Skin epidermis (tissue), 12 donors: ENCODE measurements around the gene CCR5.
A peak's percentile ranks its signal among the peaks of the same experiment; 100 is the strongest.
"Not testable (repeated sequence)": the region's sequence is repeated elsewhere in the genome, so short reads cannot be mapped to it uniquely, and the experiment has no call there.

Source experiments
- H3K27ac ChIP-seq, 21 experiments: fragments of 200-600 bp; sonication (generic) in 11 of 21; one replicate each; pipeline ENCODE4 v1.5.0; 2020; ENCODE audit warnings: mild to moderate bottlenecking in 3 of 21, inconsistent platforms in 2 of 21, moderate library complexity in 2 of 21
- H3K4me3 ChIP-seq, 7 experiments: fragments of 200-600 bp; sonication (generic) in 2 of 7; one replicate each; pipeline ENCODE4 v1.5.0; 2020; ENCODE audit warnings: inconsistent platforms in 2 of 7, mild to moderate bottlenecking in 2 of 7, moderate library complexity in 1 of 7

The CCR5 gene

DNA sequence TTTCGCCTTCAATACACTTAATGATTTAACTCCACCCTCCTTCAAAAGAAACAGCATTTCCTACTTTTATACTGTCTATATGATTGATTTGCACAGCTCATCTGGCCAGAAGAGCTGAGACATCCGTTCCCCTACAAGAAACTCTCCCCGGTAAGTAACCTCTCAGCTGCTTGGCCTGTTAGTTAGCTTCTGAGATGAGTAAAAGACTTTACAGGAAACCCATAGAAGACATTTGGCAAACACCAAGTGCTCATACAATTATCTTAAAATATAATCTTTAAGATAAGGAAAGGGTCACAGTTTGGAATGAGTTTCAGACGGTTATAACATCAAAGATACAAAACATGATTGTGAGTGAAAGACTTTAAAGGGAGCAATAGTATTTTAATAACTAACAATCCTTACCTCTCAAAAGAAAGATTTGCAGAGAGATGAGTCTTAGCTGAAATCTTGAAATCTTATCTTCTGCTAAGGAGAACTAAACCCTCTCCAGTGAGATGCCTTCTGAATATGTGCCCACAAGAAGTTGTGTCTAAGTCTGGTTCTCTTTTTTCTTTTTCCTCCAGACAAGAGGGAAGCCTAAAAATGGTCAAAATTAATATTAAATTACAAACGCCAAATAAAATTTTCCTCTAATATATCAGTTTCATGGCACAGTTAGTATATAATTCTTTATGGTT, at the start of gene CCR5:
Gene CCR5 (plus strand): TSS at position 108 of the 680 bp plus-strand sequence. CDS start 1,957 bp downstream, outside the sequence.
- H3K4me3 ChIP-seq: peak within 1 kb of the TSS in 5 of 7 experiments; percentile 1 to 16 (median 8)
- H3K27ac ChIP-seq: peak within 1 kb of the TSS in 16 of 21 experiments; percentile 1 to 85 (median 49)

GRCh38 chr3:46321461-46322104, 49.2 kb upstream of the CCR5 start:
- peak overlapping the region in 3 of 21 experiments; percentile 34 to 55 (median 53) for H3K27ac ChIP-seq

GRCh38 chr3:46324036-46324435, 46.7 kb upstream of the CCR5 start:
- H3K4me3 ChIP-seq: no peak overlapping the region
- peak overlapping the region in 2 of 21 experiments; percentile 4 to 14 for H3K27ac ChIP-seq

More at GRCh38 chr3:46321461-46322104, 49.2 kb upstream of the CCR5 start:
- no peak overlapping the region for H3K4me3 ChIP-seq

- Histone ChIP-seq H3K27ac (peak overlapping the region in 1 of 21 experiments; percentile 14), H3K4me3 (no peak overlapping the region)
Observed at GRCh38 chr3:46325645-46326300, 45.0 kb upstream of the CCR5 start.

GRCh38 chr3:46330676-46331075, 40.1 kb upstream of the CCR5 start:
- H3K4me3 ChIP-seq: not testable (repeated sequence)
- peak overlapping the region in 1 of 21 experiments; percentile 59 for H3K27ac ChIP-seq

GRCh38 chr3:46334741-46335478, 35.8 kb upstream of the CCR5 start:
- Histone ChIP-seq H3K27ac (peak overlapping the region in 1 of 21 experiments; percentile 79), H3K4me3 (no peak overlapping the region)

DNA sequence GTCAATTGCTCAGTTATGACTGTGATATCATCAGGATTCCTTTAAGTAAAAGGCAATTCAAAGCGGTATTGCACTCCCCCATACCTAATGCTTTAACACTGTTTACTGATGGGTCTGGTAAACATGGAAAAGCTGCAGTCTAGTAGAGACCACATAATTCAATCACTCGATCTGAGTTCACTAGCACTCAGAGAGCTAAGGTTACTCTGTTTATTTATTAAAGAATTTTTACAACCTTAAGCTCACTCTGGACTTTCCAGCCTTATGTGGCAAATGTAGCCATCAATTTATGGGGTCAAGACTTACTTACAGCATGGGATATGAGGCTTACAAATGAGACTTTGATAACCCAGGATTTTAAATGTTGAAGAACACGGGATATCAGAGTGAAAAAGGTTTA, 35.2 kb upstream of the CCR5 start:
- H3K4me3 ChIP-seq: no peak overlapping the region
- peak overlapping the region in 1 of 21 experiments; percentile 79 for H3K27ac ChIP-seq

DNA sequence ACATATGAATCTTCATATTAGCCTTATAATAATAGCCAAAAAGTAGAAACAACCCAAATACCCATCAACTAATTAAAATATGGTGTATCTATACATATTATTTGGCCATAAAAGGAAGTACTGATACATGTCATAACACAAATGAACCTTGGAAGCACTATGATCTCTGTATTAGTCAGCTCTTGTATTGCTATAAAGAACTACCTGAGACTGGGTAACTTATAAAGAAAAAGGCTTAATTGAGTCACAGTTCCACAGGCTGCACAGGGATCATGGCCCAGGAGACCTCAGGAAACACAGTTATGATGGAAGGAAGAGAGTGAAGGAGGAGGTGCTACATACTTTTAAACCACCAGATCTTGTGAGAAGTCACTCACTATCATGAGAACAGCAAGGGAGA, 32.8 kb upstream of the CCR5 start:
- Histone ChIP-seq H3K27ac (no peak overlapping the region), H3K4me3 (no peak overlapping the region)

DNA sequence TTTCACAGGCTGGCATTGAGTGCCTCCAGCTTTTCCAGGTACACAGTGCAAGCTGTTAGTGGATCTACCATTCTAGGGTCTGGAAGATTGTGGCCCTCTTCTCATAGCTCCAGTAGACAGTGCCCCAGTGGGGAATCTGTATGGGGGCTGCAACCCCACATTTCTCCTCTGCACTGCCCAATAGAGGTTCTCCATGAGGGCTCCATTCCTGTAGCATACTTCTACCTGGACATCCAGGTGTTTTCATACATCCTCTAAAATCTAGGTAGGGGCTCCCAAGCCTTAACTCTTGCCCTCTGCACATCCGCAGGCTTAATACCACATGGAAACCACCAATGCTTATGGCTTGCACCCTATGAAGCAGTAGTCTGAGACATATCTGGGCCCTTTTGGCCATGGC, 31.9 kb upstream of the CCR5 start:
- Histone ChIP-seq H3K4me3 (no peak overlapping the region), H3K27ac (no peak overlapping the region)

- H3K27ac ChIP-seq: no peak overlapping the region
- H3K4me3 ChIP-seq: no peak overlapping the region
Observed at GRCh38 chr3:46344476-46344875, 26.3 kb upstream of the CCR5 start.

GRCh38 chr3:46348823-46349482, 21.8 kb upstream of the CCR5 start:
- H3K27ac ChIP-seq: peak overlapping the region in 3 of 21 experiments; percentile 18 to 70 (median 55)

GRCh38 chr3:46349484-46350261, 21.1 kb upstream of the CCR5 start:
- Histone ChIP-seq H3K27ac (peak overlapping the region in 4 of 21 experiments; percentile 7 to 70 (median 42)), H3K4me3 (no peak overlapping the region)

More at GRCh38 chr3:46348823-46349482, 21.8 kb upstream of the CCR5 start:
- no peak overlapping the region for H3K4me3 ChIP-seq

DNA sequence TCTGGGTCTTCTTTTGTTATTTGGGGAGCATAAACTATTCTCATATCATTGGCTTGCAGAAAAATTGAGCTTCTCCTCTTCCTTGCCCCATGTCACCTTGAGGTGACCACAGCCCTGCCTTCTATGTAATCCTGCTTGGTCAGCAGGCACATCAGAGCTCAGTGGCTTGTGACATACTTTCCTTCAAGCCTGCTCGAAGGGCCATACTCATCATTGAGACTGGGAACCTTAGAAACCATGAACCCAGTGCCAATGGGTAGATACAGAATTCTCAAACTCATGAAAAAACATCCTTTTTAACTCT, 20.5 kb upstream of the CCR5 start:
- Histone ChIP-seq H3K4me3 (no peak overlapping the region), H3K27ac (peak overlapping the region in 3 of 21 experiments; percentile 30 to 70 (median 55))

GRCh38 chr3:46351646-46352045, 19.1 kb upstream of the CCR5 start:
- Histone ChIP-seq H3K4me3 (no peak overlapping the region), H3K27ac (no peak overlapping the region)

DNA sequence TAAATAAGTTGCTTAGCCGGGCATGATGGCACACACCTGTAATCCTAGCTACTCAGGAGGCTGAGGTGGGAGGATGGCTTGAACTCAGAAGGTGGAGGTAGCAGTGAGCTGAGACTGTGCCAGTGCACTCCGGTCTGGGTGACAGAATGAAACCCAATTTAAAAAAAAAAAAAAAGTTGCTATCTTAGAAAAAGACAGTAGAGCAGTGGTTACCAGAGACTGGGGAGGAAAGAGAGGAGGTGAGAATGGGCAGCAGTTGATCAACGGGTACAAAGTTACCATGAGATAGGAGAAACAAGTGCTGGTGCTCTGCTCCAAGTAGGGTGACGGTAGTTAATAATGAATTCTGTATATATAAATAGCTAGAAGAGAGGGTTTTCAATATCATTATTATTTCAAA, 17.7 kb upstream of the CCR5 start:
- no peak overlapping the region for H3K4me3 ChIP-seq
- H3K27ac ChIP-seq: peak overlapping the region in 2 of 21 experiments; percentile 58 to 78

DNA sequence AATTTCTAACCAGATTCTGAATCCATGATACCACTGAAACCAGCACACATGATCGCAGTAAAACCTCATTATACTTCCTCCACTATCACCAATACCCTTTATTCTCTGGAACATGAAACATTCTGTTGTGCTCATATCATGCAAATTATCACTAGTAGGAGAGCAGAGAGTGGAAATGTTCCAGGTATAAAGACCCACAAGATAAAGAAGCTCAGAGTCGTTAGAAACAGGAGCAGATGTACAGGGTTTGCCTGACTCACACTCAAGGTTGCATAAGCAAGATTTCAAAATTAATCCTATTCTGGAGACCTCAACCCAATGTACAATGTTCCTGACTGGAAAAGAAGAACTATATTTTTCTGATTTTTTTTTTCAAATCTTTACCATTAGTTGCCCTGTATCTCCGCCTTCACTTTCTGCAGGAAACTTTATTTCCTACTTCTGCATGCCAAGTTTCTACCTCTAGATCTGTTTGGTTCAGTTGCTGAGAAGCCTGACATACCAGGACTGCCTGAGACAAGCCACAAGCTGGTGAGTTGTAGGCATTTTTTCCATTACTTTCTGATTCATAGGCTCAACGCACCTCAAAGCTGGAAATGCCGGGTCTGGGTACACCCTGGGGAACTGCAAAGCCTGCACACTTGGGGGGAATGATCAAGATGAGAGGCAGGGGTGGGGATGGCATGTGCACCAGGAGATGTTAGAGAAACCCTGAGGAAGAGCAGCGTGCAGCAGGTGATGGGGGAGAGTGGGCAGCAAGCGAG, 16.9 kb upstream of the CCR5 start, which contains the start of gene CCR2:
Gene CCR2 (plus strand): TSS at position 465 of the 764 bp plus-strand sequence. CDS start 3,417 bp downstream, outside the sequence.
- Histone ChIP-seq H3K4me3 (peak within 1 kb of the TSS in 3 of 7 experiments; percentile 2 to 25 (median 3)), H3K27ac (peak within 1 kb of the TSS in 9 of 21 experiments; percentile 8 to 83 (median 59))

DNA sequence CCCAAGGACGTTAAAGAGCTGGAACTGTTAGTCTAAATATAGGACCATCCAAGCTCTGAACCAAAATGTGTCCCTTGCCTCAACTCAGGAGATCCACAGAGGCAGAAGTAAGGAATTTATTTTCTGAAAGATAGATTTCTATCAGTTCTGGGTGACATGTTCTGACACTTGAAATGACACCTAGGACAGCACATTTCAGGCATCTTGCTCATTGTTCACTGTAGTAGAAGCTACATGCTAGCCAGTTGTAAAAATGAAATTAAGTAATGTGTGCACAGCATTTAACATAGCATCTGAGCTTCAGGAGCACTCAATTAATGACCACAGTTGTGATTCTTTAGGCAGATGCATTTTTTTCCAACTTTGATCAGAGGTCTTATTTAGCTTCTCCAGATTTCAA, 16.3 kb upstream of the CCR5 start:
- Histone ChIP-seq H3K27ac (peak overlapping the region in 9 of 21 experiments; percentile 8 to 83 (median 59)), H3K4me3 (peak overlapping the region in 3 of 7 experiments; percentile 2 to 25 (median 3))

DNA sequence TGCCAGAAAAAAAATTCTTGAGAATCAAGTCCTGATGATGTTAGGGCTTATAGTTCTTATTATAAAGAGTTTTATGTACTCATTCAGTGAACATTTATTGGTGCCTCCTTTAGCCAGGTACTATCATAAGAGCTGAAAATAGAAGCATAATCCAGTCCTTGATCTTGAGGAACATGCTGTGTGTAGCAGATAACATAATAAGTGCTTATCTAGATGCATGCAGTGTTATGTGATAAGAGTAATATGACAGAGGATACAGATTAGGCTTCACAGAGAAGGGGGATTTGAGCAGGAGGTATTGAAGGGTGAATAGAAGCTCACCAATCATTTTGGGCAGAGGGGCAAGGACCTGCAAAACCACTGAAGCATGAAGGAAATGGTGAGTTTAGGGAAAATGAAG, 15.8 kb upstream of the CCR5 start:
- H3K27ac ChIP-seq: peak overlapping the region in 6 of 21 experiments; percentile 13 to 83 (median 64)
- peak overlapping the region in 2 of 7 experiments; percentile 2 to 25 for H3K4me3 ChIP-seq
